Heart left ventricle (tissue), 13 donors: ENCODE results near the gene TPSAB1.

Experiments
- POLR2A ChIP-seq, 2 donors: fragments of 450-650 bp; IDR thresholded peaks; one replicate each; pipeline ENCODE4 v1.6.1; 2017; ENCODE audit warnings: antibody characterized with exemption in 2 of 2, mild to moderate bottlenecking in 2 of 2, moderate library complexity in 2 of 2
- TF ChIP-seq, protein P1 (sequence below), 12 donors: fragments of 200-600 bp; sonication (generic) in 4 of 12; IDR thresholded peaks; one replicate each; pipeline versions ENCODE4 v1.5.0 to v1.8.0; 2018 to 2022; ENCODE audit warnings: antibody characterized with exemption in 12 of 12, mild to moderate bottlenecking in 5 of 12
- donor health status: ischemic (EF 13 %, LVEDD 7.1; RV severe dilation, severe dysfunction).
- donor health status: DM: no; HTN: yes; CAD: no.
- donor health status: DM: no; HTN: no; CAD: no.
- donor health status: ischemic (EF 25% LVEDD 6.9; RV normal size, moderate dysfunction).
- donor health status: ischemic (EF 25% LVEDD 5.7; RV mildly dilated, moderate dysfunction).
- donor health status: ischemic (EF 35%, LVEDD 5.7; RV mildly dilated, moderate dysfunction).
- donor health status: nonischemic (EF 11% LVEDD 7.7; RV severe dilation, severe dysfunction).
- donor health status: DM: yes; HTN: yes; CAD: no.
- donor health status: PGD.
- donor health status: ischemic (EF 29% LVEDD 5.4; RV normal size, mild dysfunction).
- donor health status: nonischemic (EF 23%, LVEDD 6.1; RV moderate dilation, normal function).

- TF ChIP-seq, protein P1, sequence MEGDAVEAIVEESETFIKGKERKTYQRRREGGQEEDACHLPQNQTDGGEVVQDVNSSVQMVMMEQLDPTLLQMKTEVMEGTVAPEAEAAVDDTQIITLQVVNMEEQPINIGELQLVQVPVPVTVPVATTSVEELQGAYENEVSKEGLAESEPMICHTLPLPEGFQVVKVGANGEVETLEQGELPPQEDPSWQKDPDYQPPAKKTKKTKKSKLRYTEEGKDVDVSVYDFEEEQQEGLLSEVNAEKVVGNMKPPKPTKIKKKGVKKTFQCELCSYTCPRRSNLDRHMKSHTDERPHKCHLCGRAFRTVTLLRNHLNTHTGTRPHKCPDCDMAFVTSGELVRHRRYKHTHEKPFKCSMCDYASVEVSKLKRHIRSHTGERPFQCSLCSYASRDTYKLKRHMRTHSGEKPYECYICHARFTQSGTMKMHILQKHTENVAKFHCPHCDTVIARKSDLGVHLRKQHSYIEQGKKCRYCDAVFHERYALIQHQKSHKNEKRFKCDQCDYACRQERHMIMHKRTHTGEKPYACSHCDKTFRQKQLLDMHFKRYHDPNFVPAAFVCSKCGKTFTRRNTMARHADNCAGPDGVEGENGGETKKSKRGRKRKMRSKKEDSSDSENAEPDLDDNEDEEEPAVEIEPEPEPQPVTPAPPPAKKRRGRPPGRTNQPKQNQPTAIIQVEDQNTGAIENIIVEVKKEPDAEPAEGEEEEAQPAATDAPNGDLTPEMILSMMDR (IDR thresholded peaks at IDR 0.05): no peak
- no peak for TF ChIP-seq POLR2A (IDR thresholded peaks at IDR 0.05)
Observed at GRCh38 chr16:1213231-1213630, 27.3 kb upstream of the TPSAB1 start.
